ENCODE data around the gene C8G. TPM values are rescaled to one million over a fixed set of nuclear protein-coding genes. Genes with fewer than 3 reads are reported as not detected.

Gene C8G
- total and polyA plus RNA-seq, 2 experiments from 2014 or later, result 4.4 to 10.8 TPM

DNA sequence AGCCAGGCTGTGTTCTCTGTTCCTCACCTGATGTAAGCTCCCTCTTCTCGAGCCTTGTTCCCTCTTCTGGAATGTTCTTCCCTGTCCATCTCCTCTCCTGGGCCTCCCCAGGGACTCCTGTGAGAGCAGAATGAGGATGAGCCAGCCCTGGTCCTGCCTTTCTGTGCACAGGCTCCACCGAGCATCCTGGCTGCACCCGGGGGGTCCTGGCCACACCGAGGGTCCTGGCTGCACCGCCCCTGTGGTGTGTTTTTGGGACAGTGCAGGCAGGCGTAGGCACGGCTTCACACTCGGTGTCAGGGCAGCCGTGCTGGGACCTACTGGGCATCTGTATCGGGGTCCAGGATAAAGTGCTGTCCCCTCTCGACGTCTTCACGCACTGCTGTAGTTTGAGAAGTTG is 18.3 kb upstream of the C8G start:
- DNase-seq (ENCODE audit: low read depth in 1 of 2, low spot score in 1 of 2), result no peak
- Histone ChIP-seq H3K36me3 (peaks cover 9% of the 10 kb centered on the region), H3K27ac (no peak overlapping the region), H3K4me1 (ENCODE audit: low read depth) (peaks cover 7% of the 10 kb centered on the region), H3K9me3 (ENCODE audit: low read depth) (no peaks in the 10 kb centered on the region), H3K4me3 (no peak overlapping the region), H3K27me3 (no peaks in the 10 kb centered on the region)
- TF ChIP-seq, protein P1, sequence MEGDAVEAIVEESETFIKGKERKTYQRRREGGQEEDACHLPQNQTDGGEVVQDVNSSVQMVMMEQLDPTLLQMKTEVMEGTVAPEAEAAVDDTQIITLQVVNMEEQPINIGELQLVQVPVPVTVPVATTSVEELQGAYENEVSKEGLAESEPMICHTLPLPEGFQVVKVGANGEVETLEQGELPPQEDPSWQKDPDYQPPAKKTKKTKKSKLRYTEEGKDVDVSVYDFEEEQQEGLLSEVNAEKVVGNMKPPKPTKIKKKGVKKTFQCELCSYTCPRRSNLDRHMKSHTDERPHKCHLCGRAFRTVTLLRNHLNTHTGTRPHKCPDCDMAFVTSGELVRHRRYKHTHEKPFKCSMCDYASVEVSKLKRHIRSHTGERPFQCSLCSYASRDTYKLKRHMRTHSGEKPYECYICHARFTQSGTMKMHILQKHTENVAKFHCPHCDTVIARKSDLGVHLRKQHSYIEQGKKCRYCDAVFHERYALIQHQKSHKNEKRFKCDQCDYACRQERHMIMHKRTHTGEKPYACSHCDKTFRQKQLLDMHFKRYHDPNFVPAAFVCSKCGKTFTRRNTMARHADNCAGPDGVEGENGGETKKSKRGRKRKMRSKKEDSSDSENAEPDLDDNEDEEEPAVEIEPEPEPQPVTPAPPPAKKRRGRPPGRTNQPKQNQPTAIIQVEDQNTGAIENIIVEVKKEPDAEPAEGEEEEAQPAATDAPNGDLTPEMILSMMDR (IDR thresholded peaks at IDR 0.05; ENCODE audit: low read depth, low read length), result no peak

DNA sequence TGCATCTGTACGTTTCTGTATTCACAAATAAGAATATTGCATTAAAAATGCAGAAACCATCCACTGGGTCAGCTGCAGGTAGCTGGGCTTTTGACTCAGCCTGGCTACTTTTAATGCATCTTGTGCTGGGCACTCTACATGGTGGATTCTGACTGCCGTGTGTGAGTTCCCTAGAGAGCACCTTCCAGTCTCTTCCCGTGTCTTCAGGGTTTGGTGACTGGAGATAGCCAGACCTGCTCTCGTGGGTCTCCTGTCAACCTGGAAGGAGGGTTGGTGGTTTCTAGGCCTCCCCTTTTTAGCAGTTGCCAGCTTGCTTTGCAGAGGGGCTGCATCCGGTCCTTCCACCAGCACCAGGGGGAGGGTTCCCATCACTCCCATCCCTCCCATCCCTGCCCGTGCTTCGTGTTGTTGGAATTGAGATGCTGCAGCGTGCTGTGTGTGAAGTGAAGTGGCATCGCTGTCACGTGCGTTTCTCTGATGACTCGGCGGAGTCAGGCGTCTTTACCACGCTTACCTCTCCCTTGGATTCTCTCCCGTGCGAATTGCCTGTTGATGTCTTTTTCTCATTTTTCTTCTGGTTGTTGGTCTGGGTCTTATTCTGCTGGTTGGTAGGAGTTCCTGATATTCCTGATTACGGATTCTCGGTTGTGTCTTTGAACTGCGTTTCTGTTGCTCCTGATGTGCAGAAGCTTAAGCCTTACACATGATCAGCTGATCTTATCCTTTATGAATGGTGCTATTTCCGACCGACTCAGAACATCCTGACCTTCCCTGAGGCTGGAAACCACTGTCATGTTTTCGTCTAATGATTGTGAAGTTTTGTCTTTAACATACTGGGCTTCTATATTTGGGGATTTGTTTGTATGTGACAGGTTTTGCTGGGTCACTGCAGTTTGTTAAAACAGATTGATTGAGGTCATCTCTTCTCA is 17.4 kb upstream of the C8G start:
- Histone ChIP-seq H3K27ac (no peak overlapping the region), H3K4me1 (ENCODE audit: low read depth) (no peaks in the 10 kb centered on the region), H3K36me3 (peaks cover 9% of the 10 kb centered on the region), H3K27me3 (no peaks in the 10 kb centered on the region), H3K9me3 (ENCODE audit: low read depth) (no peaks in the 10 kb centered on the region), H3K4me3 (no peak overlapping the region)
- DNase-seq (ENCODE audit: low read depth in 1 of 2, low spot score in 1 of 2), result peak in 1 of 2 donors; percentile 29
- TF ChIP-seq, protein P1 (IDR thresholded peaks at IDR 0.05; ENCODE audit: low read depth, low read length), result no peak

DNA sequence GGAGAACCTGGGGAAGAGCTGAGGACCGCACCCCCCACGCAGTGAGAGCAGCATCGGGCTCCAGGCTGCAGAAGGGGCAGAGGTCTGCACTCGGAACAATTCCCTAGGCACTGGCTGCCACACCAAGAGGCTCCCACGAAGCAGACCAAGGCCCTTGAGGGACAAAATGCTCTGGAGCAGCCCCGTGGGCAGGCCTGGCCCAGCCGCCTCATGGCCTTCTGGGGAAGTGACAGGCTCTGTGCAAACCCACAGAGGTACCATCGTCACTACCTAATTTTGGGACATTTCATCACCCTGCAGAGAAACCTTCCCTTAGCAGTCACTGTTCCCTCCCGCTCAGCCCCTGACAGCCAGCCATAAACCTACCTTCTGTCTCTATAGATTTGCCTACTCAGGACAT is 16.5 kb upstream of the C8G start:
- H3K4me3 ChIP-seq, result no peak overlapping the region
- no peak for DNase-seq (ENCODE audit: low read depth in 1 of 2, low spot score in 1 of 2)
- no peaks in the 10 kb centered on the region for H3K9me3 ChIP-seq (ENCODE audit: low read depth)
- H3K27ac ChIP-seq, result no peak overlapping the region
- no peaks in the 10 kb centered on the region for H3K27me3 ChIP-seq
- H3K36me3 ChIP-seq, result peaks cover 9% of the 10 kb centered on the region
- no peaks in the 10 kb centered on the region for H3K4me1 ChIP-seq (ENCODE audit: low read depth)
- TF ChIP-seq, protein P1 (IDR thresholded peaks at IDR 0.05; ENCODE audit: low read depth, low read length), result no peak

DNA sequence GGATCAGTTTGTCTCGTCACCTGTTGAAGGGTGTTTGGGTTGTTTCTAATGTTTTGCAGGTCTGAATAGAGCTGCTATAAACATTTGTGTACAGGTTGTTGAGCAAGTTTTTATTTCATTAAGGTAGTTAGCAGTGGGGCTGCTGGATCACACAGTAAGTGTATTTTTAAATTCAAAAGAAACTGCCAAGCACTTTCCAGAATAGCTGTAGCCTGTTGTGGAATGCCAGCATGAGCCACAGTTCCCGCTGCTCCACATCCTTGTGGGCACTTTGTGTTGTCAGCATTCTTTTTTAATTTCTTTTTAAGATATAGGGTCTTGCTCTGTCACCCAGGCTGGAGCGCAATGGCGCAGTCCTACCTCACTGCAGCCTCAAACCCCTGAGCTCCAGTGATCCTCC is 15.0 kb upstream of the C8G start:
- no peak overlapping the region for H3K4me3 ChIP-seq
- H3K27me3 ChIP-seq, result no peaks in the 10 kb centered on the region
- no peak for DNase-seq (ENCODE audit: low read depth in 1 of 2, low spot score in 1 of 2)
- no peak overlapping the region for H3K27ac ChIP-seq
- peaks cover 4% of the 10 kb centered on the region for H3K36me3 ChIP-seq
- TF ChIP-seq, protein P1 (IDR thresholded peaks at IDR 0.05; ENCODE audit: low read depth, low read length), result no peak
- no peaks in the 10 kb centered on the region for H3K9me3 ChIP-seq (ENCODE audit: low read depth)
- H3K4me1 ChIP-seq (ENCODE audit: low read depth), result no peaks in the 10 kb centered on the region

DNA sequence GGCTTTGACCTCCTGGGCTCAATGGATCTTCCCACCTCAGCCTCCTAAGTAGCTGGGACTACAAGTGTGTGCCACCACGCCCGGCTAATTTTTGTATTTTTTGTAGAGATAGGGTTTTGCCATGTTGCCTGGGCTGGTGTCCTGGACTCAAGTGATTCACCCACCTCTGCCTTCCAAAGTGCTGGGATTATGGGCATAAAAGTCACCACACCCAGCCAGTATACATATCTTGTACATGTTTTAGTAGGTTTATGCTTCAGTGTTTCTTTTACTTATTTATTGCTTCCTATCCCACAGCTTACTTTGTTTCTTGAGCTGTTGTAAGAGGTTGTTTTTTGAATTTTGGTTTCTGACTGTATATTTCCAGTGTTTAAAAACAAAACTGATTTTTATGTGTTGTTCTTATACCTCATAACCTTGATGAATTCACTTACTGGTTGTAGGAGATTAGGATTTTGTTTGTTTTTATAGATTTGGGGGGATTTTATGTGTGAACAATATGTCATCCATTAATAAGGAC is 13.4 kb upstream of the C8G start:
- Histone ChIP-seq H3K27me3 (no peaks in the 10 kb centered on the region), H3K4me1 (ENCODE audit: low read depth) (no peaks in the 10 kb centered on the region), H3K4me3 (no peak overlapping the region), H3K36me3 (peaks cover 4% of the 10 kb centered on the region), H3K27ac (no peak overlapping the region), H3K9me3 (ENCODE audit: low read depth) (no peaks in the 10 kb centered on the region)
- TF ChIP-seq, protein P1 (IDR thresholded peaks at IDR 0.05; ENCODE audit: low read depth, low read length), result no peak
- DNase-seq (ENCODE audit: low read depth in 1 of 2, low spot score in 1 of 2), result no peak
